GM13977 (cell line): Measurements from ENCODE around the gene ALB.

ENCODE experiments used
- DNase-seq: peaks from one replicate; pipeline ENCODE4 v3.0.0; 2012; ENCODE audit warnings: low spot score
- in situ Hi-C: fragments of 300-500 bp; cut with MboI; formaldehyde crosslinking; loops from one replicate; pipeline ENCODE4 v1.12.0; 2022; ENCODE audit warnings: low sequenced_read_pairs, low pct_unique_long_range_greater_than_20kb, mixed read lengths, inconsistent platforms; ENCODE audit not compliant: unreplicated experiment
- TF ChIP-seq, protein P1 (sequence below): IDR thresholded peaks from 2 replicates; pipeline ENCODE4 v1.5.1; 2012; ENCODE audit warnings: mild to moderate bottlenecking, control low read depth; ENCODE audit not compliant: insufficient read depth; ENCODE audit errors: extremely low read depth, missing control alignments

ALB gene

DNA sequence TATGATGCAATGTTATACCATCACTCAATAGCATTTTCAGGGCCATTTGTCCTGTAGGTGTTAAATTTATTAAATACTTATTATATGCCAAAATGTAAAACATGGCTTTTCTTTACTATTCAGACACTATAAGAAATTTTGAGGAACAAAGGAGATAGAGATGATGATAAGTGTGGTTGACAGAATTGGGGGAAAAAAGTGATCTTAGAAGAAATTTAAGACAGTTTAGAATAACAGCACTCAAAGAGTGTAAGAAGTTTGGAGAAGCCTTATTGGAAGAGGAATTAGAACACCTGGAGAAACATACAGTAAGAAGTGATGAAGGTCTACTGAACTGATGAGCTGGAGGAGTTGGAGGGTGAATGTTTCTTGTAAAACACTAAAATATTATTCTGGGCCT, 19.1 kb downstream of the ALB start:
- TF ChIP-seq, protein P1, sequence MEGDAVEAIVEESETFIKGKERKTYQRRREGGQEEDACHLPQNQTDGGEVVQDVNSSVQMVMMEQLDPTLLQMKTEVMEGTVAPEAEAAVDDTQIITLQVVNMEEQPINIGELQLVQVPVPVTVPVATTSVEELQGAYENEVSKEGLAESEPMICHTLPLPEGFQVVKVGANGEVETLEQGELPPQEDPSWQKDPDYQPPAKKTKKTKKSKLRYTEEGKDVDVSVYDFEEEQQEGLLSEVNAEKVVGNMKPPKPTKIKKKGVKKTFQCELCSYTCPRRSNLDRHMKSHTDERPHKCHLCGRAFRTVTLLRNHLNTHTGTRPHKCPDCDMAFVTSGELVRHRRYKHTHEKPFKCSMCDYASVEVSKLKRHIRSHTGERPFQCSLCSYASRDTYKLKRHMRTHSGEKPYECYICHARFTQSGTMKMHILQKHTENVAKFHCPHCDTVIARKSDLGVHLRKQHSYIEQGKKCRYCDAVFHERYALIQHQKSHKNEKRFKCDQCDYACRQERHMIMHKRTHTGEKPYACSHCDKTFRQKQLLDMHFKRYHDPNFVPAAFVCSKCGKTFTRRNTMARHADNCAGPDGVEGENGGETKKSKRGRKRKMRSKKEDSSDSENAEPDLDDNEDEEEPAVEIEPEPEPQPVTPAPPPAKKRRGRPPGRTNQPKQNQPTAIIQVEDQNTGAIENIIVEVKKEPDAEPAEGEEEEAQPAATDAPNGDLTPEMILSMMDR, result no peak
- no peak for DNase-seq
- in situ Hi-C loops, result no loop called here

DNA sequence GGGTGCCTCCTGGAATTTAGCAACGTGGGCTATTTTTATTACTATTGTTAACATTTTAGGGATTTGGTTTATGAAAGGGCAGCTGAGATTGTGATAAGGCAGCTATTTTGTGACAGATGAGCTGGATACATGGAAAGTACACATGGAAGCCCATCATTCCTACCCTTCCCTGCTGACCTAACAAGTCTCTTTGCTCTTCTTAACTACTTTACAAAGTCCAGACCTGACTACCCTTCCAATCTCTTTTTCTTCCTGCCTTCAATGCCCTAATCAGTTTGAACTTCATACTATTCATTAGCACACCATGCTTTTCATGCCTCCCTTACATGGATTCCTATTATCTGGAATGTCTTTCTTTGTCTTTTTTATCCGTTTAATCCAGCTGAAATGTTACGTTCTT, 22.6 kb downstream of the ALB start:
- TF ChIP-seq, protein P1, result no peak
- in situ Hi-C loops, result no loop called here
- no peak for DNase-seq

DNA sequence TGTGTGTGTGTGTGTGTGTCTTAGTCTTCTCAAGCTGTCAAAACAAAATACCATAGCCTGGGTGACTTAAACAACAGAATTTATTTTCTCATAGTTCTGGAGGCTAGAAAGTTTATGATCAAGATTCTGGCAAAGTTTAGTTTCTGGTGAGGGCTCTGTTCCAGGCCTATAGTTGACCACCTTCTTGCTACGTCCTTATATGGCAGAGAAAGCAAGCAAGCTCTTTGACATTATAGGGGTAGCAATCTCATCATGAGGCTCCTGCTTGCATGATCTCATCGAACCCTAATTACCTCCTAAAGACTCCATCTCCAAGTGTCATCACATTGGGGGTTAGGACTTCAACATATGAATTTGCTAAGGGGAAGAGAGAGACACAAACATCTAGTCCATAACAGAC, 25.0 kb downstream of the ALB start:
- TF ChIP-seq, protein P1, result no peak
- in situ Hi-C loops, result no loop called here
- DNase-seq, result no peak

DNA sequence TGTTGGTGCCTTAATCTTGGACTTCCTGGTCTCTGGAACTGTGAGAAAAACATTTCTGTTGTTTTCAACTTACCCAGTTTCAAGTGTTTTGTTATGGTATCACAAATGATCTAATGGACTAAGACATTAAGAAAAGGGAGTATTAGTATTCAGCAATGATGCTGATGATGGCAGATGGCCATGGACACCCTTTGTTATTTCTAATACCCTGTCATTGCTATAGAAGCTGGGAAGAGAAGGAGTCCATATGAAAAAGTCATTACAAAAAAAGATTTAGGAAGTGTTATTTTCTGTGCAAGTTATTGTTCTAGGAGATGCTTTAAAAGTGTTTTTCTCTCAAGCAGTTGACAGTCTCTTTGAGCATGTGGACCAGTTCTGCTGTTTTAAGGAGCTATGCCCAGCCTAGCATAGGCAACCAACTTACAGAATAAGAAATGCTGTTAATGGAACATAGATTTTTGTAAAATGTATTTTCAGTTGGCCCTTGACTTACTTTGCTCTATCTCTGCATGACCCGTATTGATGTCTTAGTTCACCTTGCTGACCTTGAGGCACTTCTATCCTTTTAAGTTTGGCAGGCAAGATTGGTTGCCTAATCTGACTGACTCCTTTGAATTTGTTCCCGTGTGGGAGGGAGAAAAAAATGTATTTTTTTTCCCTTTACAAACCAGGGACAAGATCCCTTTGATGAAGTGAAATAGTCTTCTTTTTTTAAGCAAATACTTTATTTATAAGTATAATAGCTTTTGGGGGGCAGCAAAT, 25.9 kb downstream of the ALB start:
- no peak for DNase-seq
- TF ChIP-seq, protein P1, result no peak
- in situ Hi-C loops, result no loop called here

DNA sequence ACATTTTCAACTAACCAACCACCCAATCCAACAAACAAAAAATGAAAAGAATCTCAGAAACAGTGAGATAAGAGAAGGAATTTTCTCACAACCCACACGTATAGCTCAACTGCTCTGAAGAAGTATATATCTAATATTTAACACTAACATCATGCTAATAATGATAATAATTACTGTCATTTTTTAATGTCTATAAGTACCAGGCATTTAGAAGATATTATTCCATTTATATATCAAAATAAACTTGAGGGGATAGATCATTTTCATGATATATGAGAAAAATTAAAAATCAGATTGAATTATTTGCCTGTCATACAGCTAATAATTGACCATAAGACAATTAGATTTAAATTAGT, 27.7 kb downstream of the ALB start:
- TF ChIP-seq, protein P1, result no peak
- DNase-seq, result no peak
- in situ Hi-C loops, result no loop called here

DNA sequence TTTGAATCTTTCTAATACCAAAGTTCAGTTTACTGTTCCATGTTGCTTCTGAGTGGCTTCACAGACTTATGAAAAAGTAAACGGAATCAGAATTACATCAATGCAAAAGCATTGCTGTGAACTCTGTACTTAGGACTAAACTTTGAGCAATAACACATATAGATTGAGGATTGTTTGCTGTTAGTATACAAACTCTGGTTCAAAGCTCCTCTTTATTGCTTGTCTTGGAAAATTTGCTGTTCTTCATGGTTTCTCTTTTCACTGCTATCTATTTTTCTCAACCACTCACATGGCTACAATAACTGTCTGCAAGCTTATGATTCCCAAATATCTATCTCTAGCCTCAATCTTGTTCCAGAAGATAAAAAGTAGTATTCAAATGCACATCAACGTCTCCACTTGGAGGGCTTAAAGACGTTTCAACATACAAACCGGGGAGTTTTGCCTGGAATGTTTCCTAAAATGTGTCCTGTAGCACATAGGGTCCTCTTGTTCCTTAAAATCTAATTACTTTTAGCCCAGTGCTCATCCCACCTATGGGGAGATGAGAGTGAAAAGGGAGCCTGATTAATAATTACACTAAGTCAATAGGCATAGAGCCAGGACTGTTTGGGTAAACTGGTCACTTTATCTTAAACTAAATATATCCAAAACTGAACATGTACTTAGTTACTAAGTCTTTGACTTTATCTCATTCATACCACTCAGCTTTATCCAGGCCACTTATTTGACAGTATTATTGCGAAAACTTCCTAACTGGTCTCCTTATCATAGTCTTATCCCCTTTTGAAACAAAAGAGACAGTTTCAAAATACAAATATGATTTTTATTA, 28.3 kb downstream of the ALB start:
- in situ Hi-C loops, result no loop called here
- DNase-seq, result no peak
- TF ChIP-seq, protein P1, result no peak
